Activated T-cell treated with anti-CD3 and anti-CD28 coated beads, Interleukin-2, amount 50 U/mL, for 24 hours (primary cell): ENCODE measurements around the gene VPS26B.

Source experiments
- DNase-seq: peaks from one replicate; pipeline ENCODE4 v3.0.0-alpha.2; 2020
- H3K27ac Mint-ChIP-seq: 2 replicates; pipeline ENCODE4 v1.8.0; 2020; ENCODE audit warnings: mild to moderate bottlenecking, mixed read lengths
- H3K27me3 Mint-ChIP-seq: 2 replicates; pipeline ENCODE4 v1.8.0; 2020; ENCODE audit warnings: mixed read lengths
- H3K36me3 Mint-ChIP-seq: 2 replicates; pipeline ENCODE4 v1.8.0; 2020; ENCODE audit warnings: low read depth, mixed read lengths
- H3K4me1 Mint-ChIP-seq: 2 replicates; pipeline ENCODE4 v1.8.0; 2020; ENCODE audit warnings: low read depth, mixed read lengths
- H3K4me3 Mint-ChIP-seq: 2 replicates; pipeline ENCODE4 v1.8.0; 2020; ENCODE audit warnings: mild to moderate bottlenecking, moderate library complexity, mixed read lengths
- H3K9me3 Mint-ChIP-seq: 2 replicates; pipeline ENCODE4 v1.8.0; 2020; ENCODE audit warnings: mixed read lengths

VPS26B gene

DNA sequence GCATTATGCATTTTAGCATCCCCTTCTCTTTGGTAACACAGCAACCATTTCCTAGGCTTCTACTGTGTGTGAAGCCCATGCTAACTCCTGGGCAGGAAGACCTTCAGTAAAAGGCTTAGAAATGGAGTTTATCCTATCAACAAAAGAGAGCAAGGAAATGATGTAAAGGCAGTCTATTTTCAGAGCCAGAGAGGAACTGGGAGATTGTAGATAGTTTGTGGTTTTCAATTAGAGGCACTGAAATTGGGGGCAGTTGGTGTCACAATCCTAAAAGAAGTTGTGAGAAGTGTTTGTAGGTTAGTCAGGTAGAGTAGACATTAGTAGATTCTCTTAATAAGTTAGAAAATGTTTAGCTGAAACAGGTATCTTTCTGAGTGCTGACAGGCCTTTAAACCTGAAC lies 36.0 kb downstream of the VPS26B start:
- Mint-ChIP-seq H3K36me3 (peaks cover 86% of the 10 kb centered on the region), H3K27me3 (no peaks in the 10 kb centered on the region), H3K4me1 (peaks cover 7% of the 10 kb centered on the region), H3K27ac (no peak overlapping the region), H3K9me3 (no peaks in the 10 kb centered on the region), H3K4me3 (no peak overlapping the region)
- DNase-seq = no peak

- peaks cover 5% of the 10 kb centered on the region for H3K4me1 Mint-ChIP-seq
- no peak for DNase-seq
- H3K27ac Mint-ChIP-seq = no peak overlapping the region
- no peaks in the 10 kb centered on the region for H3K9me3 Mint-ChIP-seq
- H3K36me3 Mint-ChIP-seq = peaks cover 82% of the 10 kb centered on the region
- H3K27me3 Mint-ChIP-seq = no peaks in the 10 kb centered on the region
- H3K4me3 Mint-ChIP-seq = no peak overlapping the region
Observed at GRCh38 chr11:134260983-134261382, 36.5 kb downstream of the VPS26B start.

DNA sequence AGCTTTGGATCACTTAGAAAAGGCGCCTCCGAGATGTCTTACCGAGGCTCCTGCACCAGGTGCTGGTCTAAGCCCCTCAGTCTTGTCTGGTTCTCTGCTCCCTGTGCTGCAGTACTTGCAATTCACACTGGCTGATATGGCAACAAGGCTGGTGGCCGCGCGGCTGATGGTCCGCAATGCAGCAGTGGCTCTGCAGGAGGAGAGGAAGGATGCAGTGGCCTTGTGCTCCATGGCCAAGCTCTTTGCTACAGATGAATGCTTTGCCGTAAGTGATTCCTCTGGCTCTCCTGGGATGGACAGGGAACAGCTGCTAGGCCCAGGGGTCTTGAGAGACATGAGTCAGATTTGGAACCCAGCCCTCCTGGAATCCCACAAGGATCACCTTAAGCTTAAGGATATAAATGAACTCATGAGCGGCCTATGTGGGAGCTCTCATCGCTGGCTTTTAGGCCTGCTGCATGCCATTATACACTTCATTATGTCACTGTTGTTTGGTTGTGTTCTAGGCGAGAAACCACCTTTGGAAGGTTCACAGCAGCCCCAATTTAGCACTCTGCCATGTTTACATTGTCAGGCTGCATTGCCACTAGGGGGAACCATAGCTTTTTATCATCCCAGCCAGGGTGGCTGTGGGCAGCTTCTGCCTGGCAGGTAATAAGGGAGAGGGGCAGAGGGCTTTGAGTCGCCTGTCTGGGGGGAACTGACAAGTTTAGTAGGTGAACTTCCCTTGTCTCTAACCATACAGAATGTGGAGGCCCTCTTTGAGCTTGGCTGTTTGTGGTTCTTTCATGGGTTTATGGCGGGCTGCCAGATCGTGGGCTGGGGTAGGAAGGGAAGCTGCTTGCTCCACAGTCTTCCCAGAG lies 37.4 kb downstream of the VPS26B start:
- Mint-ChIP-seq H3K27me3 (no peaks in the 10 kb centered on the region), H3K27ac (no peak overlapping the region), H3K36me3 (peaks cover 74% of the 10 kb centered on the region), H3K9me3 (no peaks in the 10 kb centered on the region), H3K4me1 (no peaks in the 10 kb centered on the region), H3K4me3 (no peak overlapping the region)
- peak; percentile 41 for DNase-seq

- Mint-ChIP-seq H3K4me1 (peaks cover 6% of the 10 kb centered on the region), H3K27me3 (no peaks in the 10 kb centered on the region), H3K27ac (peak overlapping the region; percentile 7), H3K36me3 (peaks cover 47% of the 10 kb centered on the region), H3K9me3 (no peaks in the 10 kb centered on the region), H3K4me3 (no peak overlapping the region)
- DNase-seq = no peak
Observed at GRCh38 chr11:134264966-134265764, 40.7 kb downstream of the VPS26B start.

GRCh38 chr11:134266440-134266839 lies 42.0 kb downstream of the VPS26B start:
- DNase-seq = no peak
- Mint-ChIP-seq H3K27me3 (no peaks in the 10 kb centered on the region), H3K36me3 (peaks cover 34% of the 10 kb centered on the region), H3K4me3 (no peak overlapping the region), H3K9me3 (no peaks in the 10 kb centered on the region), H3K4me1 (peaks cover 16% of the 10 kb centered on the region), H3K27ac (no peak overlapping the region)

GRCh38 chr11:134266841-134267251 lies 42.4 kb downstream of the VPS26B start:
- Mint-ChIP-seq H3K27me3 (no peaks in the 10 kb centered on the region), H3K36me3 (peaks cover 30% of the 10 kb centered on the region), H3K9me3 (no peaks in the 10 kb centered on the region), H3K4me1 (peaks cover 18% of the 10 kb centered on the region), H3K27ac (no peak overlapping the region), H3K4me3 (no peak overlapping the region)
- no peak for DNase-seq

DNA sequence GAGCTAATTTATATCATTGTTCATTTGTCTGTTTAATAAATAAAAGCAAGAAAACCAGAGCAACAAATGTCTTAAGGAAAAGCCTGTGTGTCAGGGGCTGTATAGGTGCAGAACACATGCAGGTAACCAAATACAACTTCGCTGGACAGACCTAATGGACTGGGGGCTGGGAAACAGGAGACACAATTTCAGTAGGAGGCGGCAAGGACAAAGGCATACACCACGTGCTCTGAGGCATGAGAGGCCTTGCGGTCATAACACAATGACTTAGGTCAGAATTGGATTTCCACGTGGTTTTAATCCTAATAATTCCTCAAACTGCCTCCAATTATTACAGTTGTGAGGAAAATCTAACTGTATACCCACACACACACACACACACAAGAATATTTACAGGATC lies 43.0 kb downstream of the VPS26B start:
- Mint-ChIP-seq H3K27ac (no peak overlapping the region), H3K9me3 (no peaks in the 10 kb centered on the region), H3K36me3 (peaks cover 26% of the 10 kb centered on the region), H3K27me3 (no peaks in the 10 kb centered on the region), H3K4me3 (no peak overlapping the region), H3K4me1 (peaks cover 21% of the 10 kb centered on the region)
- no peak for DNase-seq

DNA sequence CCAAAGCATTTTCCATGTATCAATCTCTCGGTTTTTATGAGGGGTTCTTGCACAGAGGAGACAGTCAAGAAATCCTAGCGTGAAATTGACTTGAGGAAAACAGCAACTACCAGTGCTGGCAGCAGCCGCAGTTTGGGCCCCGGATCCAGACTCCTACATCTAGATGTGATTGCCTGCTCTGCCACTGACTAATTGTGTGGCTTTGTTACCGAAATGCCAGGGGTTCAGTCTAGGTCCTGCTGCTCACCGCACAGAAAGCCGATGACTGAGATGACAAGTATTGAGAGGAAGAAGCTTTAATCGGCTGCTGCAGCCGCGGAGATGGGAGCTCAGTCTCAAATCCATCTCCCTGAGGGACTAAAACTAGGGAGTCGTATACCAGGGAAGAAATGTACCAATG lies 43.5 kb downstream of the VPS26B start:
- H3K4me3 Mint-ChIP-seq = no peak overlapping the region
- H3K27ac Mint-ChIP-seq = no peak overlapping the region
- H3K9me3 Mint-ChIP-seq = no peaks in the 10 kb centered on the region
- H3K4me1 Mint-ChIP-seq = peaks cover 25% of the 10 kb centered on the region
- no peak for DNase-seq
- H3K27me3 Mint-ChIP-seq = no peaks in the 10 kb centered on the region
- peaks cover 24% of the 10 kb centered on the region for H3K36me3 Mint-ChIP-seq

DNA sequence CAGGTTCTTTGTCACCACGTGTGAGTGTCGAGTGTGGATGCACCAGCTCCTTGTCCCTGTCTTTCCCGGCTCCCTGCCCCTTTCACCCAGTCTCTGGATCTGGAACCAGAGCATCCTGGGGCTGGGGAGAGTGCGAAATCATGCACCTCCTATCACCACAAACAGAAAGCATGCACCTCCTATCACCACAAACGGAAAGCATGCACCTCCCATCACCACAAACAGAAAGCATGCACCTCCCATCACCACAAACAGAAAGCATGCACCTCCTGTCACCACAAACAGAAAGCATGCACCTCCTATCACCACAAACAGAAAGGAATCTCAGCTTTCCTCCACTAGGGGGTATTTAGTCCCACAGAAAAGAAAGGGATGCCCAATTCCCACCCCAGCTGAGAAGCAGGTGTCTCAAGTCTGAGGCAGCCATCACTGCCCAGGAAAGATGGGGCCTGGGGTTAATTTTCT lies 45.8 kb downstream of the VPS26B start:
- Mint-ChIP-seq H3K36me3 (peaks cover 11% of the 10 kb centered on the region), H3K4me3 (no peak overlapping the region), H3K9me3 (no peaks in the 10 kb centered on the region), H3K4me1 (peaks cover 47% of the 10 kb centered on the region), H3K27ac (no peak overlapping the region), H3K27me3 (no peaks in the 10 kb centered on the region)
- no peak for DNase-seq

DNA sequence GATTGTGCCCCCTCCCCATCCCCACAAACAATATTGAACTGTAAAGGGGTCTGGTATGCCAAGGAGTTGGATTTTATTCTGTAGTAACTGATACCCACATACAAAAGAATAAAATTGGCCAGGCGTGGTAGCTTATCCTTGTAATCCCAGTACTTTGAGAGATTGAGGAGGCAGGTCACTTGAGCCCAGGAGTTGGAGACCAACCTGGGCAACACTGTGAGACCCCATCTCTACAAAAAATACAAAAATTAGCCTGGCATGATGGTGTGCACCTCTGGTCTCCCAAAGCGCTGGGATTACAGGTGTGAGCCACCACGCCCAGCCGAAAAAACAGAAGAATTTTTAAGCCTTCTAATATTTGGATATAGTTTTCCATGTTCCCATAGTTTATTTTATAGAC lies 47.5 kb downstream of the VPS26B start:
- peaks cover 56% of the 10 kb centered on the region for H3K4me1 Mint-ChIP-seq
- DNase-seq = no peak
- no peaks in the 10 kb centered on the region for H3K27me3 Mint-ChIP-seq
- H3K4me3 Mint-ChIP-seq = no peak overlapping the region
- H3K36me3 Mint-ChIP-seq = peaks cover 18% of the 10 kb centered on the region
- H3K27ac Mint-ChIP-seq = no peak overlapping the region
- H3K9me3 Mint-ChIP-seq = no peaks in the 10 kb centered on the region

DNA sequence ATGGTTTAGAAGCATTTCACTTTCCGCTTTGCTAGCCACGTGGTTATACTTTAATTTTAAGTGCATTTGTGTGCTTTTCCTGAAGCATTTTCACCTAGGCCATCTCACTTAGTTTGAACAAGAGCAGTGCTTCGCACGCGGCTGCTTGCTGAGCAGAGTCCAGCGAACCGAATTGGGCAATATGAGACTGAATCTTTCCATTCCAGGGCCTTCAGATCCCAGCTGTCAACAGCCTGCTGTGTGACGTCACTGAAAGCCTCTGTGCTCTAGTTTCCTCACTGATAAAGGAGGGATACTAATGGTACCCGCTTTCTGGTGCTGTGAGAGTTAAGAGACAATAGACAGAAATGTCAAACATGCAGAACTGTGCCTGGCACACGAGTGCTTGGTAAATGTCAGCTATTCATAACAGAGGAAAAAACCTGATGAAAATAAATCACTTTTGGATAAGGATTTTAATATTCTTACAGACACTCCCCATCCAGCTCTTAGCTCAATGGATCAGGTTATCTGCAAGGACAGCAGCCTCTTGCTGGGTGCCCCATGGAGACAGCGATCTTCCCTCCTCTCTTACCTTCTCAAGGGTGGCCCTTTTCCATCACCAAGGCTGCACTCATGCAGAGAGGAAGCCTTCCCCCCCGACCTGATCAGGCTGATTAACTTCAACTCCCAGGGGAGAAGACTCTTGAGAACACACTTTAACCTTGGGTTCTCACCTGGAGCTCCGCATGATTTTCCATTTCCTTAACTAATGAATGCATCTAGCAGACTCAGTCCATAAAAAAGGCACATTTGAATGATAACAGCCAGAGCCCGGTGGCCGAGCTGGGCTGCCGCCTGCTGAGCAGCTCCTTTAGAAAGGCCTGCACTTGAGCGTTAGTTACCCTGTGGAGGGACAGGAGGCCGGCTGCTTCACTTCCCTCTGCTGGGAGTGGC lies 48.2 kb downstream of the VPS26B start:
- H3K27me3 Mint-ChIP-seq = peaks cover 6% of the 10 kb centered on the region
- H3K27ac Mint-ChIP-seq = no peak overlapping the region
- no peaks in the 10 kb centered on the region for H3K9me3 Mint-ChIP-seq
- peaks cover 18% of the 10 kb centered on the region for H3K36me3 Mint-ChIP-seq
- DNase-seq = no peak
- peaks cover 59% of the 10 kb centered on the region for H3K4me1 Mint-ChIP-seq
- no peak overlapping the region for H3K4me3 Mint-ChIP-seq

GRCh38 chr11:134273317-134273712 lies 48.8 kb downstream of the VPS26B start:
- no peak for DNase-seq
- H3K36me3 Mint-ChIP-seq = peaks cover 18% of the 10 kb centered on the region
- H3K4me1 Mint-ChIP-seq = peaks cover 59% of the 10 kb centered on the region
- H3K27me3 Mint-ChIP-seq = peaks cover 9% of the 10 kb centered on the region
- no peak overlapping the region for H3K27ac Mint-ChIP-seq
- H3K4me3 Mint-ChIP-seq = peak overlapping the region; percentile 87
- H3K9me3 Mint-ChIP-seq = no peaks in the 10 kb centered on the region

- peaks cover 12% of the 10 kb centered on the region for H3K27me3 Mint-ChIP-seq
- peak overlapping the region; percentile 87 for H3K4me3 Mint-ChIP-seq
- peaks cover 18% of the 10 kb centered on the region for H3K36me3 Mint-ChIP-seq
- DNase-seq = no peak
- peaks cover 53% of the 10 kb centered on the region for H3K4me1 Mint-ChIP-seq
- H3K9me3 Mint-ChIP-seq = no peaks in the 10 kb centered on the region
- peak overlapping the region; percentile 92 for H3K27ac Mint-ChIP-seq
Observed at GRCh38 chr11:134275188-134275533, 50.7 kb downstream of the VPS26B start.
